HG03378 (cell line): Measurements from ENCODE around the gene KATNB1.
"Not testable (repeated sequence)": the region's sequence is repeated elsewhere in the genome, so short reads cannot be mapped to it uniquely, and the experiment has no call there.

Experiments used
- ATAC-seq: cut with Tn5 transposase; IDR thresholded peaks from one replicate; pipeline ENCODE4 v1.9.1; 2021; ENCODE audit warnings: mild to moderate bottlenecking, moderate library complexity; ENCODE audit not compliant: unreplicated experiment

Gene KATNB1

DNA sequence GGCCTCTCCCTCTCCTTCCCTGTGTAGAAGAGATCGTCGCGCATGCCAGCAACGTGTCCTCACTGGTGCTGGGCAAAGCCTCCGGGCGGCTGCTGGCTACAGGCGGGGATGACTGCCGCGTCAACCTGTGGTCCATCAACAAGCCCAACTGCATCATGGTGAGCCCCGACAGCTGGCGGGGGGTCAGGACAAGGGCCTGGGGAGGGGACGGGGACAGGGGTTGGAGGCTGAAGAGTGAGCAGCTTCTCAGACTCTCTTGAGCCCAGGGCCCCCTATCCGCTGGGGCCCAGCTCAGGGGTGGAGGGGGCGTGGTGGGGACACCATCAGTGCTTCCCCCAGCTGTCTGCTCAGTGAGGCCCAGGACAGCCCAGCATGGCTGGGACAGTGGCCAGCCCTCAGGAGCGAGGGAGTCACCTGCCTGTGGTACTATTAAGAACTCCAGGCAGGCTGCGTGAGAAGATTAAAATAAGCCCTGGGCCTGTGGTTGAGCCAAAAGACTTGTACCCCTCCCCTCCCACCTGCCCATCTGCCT is 6.2 kb downstream of the KATNB1 start:
- ATAC-seq: no peak

DNA sequence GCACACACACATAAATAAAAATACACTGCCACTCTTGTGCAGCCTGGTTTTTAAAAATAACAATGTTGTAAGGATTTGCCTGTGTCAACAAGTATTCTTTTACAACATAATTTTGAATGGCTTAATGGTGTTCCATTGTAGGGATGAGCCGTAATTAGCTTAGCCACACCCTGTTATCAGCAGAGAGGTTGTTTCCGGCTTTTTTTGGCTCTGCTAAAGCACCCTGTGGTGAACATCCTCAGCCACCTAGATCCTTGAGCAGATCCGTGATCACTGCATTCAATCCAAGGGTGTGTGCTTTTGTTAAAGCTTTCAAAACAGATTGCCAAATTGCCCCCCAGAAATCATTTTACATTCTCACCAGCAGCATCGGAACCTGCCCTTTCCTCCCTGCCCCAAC is 7.0 kb downstream of the KATNB1 start:
- no peak for ATAC-seq

DNA sequence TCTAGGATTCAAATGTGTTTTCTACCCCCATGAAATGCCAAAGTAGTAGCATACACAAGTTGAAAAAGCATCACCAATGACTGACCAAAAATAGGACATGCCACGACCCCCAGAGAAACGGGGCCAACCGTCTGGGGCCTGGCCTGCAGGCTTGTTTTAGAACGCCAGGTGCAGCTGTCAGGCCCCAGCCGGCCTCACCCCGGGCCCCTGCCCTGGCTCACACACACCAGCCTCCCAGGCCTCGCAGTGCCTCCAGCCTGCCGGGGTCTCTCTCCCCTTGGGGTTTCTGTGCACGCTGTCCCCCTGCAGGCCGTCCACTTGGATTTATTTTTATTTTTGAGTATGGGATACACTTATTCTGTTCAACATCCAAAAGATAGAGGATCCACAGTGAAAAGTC is 7.9 kb downstream of the KATNB1 start:
- ATAC-seq: no peak

DNA sequence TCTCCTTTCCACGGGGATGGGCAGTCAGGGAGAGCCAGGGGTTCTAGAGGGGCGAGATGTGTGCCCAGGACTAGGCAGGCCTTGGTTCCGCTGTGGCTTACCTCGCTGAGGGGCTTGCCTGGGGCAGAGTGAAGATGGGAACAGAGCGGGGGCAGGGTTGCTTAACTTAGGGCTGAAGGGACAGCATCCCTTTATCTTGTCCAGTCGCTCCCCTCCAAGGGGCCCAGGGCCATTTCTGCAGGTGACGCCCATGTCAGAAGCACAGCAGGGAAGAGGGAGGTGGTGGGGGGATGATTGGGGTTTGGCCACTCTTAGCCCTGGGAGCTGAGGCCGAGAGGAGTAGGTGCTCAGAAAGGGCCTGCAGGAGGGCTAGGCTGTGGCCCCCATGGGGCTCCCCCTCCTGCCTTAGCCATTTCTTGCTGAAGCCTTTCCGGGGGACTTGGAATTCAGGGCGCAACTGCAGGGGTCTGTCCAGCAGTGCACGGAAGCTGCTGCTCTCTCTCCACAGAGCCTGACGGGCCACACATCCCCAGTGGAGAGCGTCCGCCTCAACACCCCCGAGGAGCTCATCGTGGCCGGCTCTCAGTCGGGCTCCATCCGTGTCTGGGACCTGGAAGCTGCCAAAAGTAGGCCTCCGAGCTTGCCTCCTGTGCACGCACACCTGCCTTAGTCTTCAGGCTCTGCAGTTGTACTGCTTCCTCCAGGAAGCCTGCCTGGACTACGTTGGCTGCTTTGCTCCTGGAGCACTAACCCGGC is 8.5 kb downstream of the KATNB1 start:
- no peak for ATAC-seq

DNA sequence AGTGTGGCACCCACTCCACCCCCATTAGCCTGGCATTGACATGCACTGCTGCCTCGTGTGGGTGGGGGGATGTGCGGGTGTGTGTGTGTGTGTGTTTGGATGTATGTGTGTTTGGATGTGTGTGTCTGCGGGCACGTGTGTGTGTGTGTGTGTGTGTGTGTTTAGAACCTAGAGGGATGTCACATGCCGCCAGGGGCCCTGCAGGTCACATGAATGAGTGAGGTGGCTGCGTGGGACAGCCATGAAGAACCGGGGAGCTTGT is 9.0 kb downstream of the KATNB1 start:
- no peak for ATAC-seq

DNA sequence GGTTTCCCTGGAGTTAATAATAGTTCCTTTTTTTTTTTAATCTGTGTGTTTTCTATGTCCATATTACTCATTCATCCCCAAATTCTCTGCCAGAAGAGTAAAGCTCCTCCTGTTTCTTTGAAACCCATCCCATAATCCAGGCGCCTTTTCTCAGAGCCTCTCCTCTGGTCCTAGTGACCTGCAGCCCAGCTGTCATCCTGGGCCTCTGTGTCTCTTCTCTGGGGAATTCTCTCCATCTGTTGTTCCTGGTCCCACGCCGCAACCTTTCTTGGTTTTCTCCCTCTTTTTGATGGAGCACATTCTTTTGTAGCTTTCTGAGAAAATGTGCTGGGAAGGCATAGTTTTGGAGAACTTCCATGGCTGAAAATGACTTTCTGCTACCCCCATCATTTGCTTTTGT is 10.2 kb downstream of the KATNB1 start:
- no peak for ATAC-seq

DNA sequence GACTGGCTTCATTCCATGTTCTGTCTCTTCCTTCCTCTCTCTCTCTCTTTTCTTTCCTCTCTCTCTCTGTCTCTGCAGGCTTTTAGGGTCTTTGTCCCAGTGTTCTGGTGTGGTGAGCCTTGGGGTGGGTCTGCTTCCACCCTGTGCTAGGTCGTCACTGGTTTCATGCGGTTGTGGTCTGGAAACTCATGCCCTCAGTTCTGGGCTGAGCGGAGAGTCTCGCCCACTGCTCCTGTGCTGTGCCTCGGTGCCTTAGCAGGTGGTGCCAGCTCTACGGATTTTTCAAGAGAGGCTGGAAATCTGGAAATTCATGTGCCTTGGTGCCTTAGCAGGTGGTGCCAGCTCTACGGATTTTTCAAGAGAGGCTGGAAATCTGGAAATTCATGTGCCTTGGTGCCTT is 10.7 kb downstream of the KATNB1 start:
- not testable (repeated sequence) for ATAC-seq

DNA sequence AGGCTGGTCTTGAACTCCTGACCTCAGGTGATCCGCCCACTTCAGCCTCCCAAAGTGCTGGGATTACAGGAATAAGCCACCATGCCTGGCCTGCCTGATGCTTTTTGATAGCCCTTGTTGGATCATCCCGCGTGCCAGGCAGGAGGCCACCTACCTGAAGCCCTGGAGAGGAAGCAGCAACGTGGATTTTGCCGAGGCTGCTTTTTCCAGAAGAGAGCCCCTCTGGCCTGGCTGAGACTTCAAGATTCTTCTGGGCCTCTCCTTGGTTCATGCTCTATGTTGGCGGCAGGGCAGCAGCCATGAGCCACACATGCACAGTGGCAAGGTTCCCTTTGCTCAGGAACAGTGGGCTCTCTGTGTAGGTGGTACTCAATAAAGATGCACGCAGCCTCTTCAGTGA is 11.5 kb downstream of the KATNB1 start:
- ATAC-seq: no peak

DNA sequence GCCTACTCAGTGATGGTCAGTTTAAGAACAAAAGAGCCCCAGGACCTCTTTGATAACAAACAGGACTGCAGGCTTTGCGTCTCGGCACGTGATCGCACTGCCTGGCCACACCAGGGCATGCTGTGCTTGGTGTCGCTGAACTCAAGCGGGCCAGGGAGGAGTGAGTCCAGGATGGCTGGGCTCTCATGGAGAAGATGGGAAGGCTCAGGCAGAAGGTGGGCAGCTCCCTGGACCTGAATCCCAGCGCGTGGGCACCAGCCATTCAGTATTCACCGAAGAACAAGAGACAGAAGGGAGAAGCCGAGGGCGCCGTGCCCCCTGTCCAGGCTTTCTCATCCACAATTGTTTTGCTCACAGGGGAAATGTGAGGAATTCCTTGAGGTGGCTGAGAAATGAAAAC is 11.9 kb downstream of the KATNB1 start:
- no peak for ATAC-seq

DNA sequence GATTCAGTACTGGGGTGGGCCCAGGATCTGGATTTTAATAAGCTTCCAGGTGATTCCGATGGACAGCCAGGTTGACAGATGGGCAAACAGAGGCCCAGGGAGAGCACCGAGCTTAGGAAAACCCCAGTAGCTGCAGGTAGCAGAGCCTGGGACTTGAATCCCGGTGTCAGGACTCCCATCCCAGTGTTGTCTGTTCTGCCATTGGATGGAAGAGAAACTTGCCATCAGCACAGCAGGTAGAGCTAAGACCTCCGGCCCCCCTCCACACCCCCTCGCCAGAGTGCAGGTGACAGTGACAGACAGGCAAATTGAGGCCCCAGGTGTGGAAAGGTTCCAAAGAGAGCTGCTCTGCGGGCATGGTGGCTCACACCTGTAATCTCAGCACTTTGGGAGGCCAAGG is 12.4 kb downstream of the KATNB1 start:
- no peak for ATAC-seq

DNA sequence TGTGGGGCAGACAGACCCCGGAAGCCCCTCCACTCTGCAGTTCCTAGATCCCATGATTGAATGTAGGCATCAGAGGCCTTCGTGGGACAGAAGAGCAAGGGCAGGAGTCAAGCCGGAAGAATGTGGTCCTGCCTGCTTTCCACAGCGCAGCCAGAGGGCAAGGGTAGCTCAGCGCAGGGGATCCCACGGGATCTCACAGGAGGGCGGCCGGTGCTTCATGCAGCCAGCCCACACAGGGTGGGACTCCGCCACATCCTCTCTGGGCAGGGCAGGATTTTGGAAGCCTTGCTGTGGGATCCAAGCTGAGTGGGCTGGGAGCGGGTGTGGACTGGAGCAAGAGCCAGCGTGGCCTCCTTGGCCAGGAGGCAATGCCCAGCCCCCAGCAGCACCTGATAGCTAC is 13.0 kb downstream of the KATNB1 start:
- ATAC-seq: no peak

DNA sequence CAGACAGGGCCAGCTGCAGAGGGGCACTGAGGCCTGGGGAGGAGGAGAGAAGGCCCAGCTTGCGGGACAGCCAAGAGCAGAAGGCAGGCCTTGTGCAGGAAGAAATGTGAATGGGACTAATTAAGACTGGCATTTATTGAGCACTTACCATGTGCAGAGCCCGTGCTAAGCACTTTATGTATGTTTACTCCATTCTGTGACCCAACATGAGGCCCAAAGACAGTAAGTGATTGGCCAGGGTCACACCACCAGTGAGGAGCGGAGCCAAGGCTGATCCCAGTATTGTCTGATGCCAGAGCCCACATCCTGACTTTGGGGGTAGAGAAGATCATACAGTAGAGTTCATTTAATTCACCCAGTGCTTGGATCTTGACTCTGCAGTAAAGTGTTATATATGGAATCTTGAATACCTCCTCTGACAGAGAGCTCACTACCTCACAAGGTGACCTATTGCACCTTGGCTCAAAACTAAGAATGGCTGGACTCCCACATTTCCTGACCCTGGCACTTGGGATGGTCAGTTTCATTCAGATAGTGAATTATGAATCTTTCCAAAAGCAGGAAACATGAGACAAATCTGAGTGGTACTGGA is 13.6 kb downstream of the KATNB1 start:
- ATAC-seq: no peak

DNA sequence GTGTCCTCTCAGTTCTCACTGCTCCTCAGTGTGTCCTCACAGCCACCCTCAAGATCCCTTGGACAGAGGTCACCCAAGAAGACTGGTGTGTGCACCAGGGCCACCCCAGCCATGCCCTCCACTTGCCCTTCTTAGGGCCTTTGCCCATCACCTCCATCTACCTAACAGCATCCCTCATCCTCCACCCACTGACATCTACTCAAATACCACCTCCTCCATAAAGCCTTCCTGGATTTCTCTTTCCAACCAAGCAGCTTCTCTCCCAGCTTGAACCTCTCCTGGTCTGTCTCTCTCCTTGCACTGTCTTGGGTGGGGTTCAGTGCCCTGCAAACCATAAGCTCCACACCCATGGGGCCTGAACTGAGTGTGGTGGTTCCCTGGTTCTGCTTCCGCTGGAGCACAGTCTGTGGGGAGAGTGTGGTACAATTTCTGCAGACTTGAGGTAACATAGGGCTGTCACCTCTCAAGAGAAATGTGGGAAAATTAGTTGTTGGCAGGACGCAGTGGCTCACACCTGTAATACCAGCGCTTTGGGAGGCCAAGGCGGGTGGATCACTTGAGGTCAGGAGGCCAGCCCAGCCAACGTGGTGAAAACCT is 14.4 kb downstream of the KATNB1 start:
- no peak for ATAC-seq

DNA sequence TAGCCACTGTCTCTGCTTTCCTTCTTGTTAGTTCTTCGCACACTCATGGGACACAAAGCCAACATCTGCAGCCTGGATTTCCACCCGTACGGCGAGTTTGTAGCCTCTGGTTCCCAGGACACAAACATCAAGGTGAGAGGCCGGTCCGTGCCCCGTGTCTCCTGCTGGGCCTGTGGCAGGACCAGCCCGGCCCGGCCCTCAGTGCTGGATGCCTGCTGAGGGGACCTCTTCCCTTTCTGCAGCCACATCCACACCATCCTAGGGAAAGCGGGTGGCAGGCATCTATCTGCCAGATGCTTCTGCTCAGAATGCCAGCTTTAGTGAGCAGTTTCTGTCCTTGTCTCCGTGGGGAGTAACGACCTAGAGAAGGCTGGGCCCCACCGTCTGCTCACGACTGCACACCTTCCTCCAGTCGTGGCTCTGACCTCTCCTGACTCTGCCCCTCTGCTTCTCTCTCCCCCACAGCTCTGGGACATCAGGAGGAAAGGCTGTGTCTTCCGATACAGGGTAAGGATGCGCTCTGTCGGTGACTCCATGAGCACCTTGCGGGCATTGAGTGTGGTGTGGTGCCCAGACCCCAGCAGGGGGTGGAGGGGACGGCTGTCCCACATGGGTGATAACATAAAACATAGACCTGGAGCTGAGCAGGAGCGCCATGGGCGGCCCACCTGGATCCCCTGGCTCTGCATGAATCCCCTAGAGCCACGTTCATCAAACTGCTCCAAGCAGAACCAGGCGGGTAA is 15.4 kb downstream of the KATNB1 start:
- ATAC-seq: no peak

DNA sequence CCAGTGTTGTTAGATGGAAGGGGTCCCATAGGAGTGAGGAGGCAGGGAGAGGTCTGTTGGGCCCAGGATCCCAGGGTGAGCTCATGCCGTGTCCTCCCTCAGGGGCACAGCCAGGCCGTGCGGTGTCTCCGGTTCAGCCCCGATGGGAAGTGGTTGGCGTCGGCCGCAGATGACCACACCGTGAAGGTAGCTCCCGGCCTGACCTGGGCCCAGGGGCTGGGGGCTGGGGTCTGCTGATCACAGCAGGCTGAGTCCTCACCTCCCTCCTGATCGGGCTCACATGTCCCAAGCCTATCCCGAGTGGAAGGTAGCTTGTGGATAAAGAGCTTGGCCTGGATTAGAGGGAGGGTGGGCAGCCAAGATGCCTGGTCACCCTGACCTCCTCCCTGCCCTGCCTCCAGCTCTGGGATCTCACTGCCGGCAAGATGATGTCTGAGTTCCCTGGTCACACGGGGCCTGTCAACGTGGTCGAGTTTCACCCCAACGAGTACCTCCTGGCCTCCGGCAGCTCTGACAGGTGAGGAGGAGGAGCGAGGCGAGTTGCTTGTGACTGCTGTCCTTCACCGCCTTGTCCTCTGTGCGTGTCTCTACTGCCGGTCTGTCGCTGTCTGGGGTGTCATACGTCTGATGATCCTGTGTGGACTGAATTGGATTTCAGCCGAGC is 16.1 kb downstream of the KATNB1 start:
- no peak for ATAC-seq

DNA sequence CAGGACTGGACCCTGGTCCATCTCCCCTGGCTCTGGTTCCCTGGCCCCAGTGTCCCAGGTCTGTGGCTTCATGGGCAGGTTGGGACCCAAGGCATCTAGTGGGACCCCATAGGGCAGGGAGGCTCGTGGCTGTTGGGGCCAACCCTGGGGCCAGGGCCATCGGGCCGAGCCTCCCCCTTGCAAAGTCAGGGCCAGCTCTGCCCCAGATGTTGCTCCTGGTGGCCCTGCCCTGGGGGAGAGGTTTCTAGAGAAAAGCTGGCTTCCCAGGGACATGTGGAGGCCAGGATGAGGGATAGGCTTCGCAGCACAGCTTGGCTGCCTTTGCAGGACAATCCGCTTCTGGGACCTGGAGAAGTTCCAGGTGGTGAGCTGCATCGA is 16.6 kb downstream of the KATNB1 start:
- ATAC-seq: no peak

DNA sequence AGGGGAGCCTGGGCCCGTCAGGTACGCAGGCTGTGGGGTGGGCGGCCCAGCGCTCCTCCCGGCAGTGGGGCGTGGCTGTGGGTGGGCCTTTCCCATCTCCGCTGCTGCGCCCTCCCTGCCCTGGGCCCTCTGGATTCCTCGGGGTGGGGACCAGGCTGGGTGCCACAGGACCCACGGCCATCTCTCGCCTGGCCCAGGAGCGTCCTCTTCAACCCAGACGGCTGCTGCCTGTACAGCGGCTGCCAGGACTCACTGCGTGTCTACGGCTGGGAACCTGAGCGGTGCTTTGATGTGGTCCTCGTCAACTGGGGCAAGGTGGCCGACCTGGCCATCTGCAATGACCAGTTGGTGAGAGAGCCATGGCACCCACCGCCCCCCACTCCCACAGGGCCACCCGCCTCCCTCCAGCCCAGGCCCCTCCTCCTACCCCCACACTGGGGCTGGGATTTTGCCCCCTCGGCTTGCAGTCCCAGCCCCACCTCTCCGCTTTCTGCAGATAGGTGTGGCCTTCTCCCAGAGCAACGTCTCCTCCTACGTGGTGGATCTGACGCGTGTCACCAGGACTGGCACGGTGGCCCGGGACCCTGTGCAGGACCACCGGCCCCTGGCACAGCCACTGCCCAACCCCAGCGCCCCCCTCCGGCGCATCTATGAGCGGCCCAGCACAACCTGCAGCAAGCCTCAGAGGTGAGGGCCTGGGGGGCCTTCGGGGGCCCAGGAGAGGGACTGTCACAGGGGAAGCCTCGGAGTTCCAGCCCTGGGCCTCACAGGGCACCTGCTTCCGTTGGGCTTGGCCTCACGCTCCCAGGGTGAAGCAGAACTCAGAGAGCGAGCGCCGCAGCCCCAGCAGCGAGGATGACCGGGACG is 17.2 kb downstream of the KATNB1 start:
- ATAC-seq: no peak

DNA sequence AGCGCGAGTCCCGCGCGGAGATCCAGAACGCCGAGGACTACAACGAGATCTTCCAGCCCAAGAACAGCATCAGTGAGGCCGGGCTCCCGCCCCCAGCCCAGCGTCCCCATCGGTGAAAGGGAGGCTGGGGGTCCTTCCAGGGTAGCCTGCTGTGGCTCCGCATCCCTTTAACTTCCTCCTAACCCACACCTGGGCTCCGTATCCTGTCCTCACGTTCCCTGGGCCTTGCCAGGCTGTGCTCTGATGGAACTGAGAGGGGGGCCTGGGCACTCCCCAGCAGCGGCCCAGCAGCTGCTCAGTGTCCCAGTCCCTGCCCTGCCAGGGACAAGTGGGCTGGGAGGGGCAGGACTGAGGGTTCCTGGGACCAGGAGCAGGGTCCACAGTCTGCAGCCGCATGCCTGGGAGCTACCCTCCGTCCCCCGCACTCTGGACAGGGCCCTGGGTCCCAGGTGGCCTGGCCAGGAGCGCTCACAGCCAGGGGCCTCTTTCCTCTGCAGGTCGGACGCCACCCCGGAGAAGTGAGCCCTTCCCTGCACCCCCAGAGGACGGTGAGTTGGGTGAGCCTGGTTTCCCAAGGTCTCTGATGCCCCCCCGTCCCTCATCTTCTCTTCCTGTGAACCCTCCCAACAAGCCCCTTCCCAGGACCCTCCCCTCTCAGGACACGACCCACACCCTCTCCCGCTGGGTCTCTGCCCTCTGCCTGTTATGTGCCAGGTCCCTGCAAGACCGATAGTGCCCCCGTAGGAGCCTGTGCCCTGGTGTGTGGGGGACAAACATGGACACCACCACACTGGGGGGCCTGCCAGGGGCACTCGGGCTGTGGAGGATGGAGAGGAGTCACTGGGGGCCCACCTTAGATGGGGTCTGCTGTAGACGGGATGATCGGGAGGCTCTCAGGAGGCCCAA is 18.1 kb downstream of the KATNB1 start:
- no peak for ATAC-seq

DNA sequence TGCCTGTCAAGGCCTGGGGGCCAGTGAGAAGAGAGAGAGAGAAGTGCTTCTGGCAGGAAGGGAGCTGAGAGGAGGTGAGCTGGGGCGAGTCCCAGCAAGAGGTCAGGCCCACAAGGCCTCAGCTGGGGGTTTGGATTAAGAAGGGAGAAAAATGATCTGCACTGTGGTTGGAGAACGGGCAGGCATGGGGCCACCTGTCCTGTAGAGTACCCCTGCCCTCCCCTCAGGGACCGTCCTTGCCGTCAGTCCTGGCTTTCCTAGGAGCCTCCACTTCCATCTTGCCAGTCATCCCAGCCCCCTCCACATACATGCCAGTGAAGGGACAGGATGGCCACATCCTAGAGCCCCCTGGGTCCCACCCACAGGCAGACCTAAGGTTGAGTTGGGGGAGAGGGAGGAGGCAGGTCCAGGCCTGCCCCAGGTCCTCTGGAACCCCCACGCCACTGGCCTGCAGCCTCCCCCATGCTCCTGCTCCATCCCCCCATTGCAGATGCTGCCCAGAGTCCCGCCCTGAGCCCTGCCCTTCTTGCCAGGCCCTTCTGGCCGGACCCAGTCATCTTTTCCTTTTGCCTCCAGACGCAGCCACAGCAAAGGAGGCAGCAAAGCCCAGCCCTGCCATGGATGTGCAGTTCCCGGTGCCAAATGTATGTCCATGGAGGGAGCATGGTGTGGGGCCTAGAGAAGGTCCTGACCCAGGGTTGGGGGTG is 18.9 kb downstream of the KATNB1 start:
- no peak for ATAC-seq
